GM23338 (cell line): ENCODE measurements around the gene TAGAP. TPM values are rescaled to one million over a fixed set of nuclear protein-coding genes. Genes with fewer than 3 reads are reported as not detected.

ENCODE experiments used
- ATAC-seq: fragments of 200-7000 bp; cut with Tn5 transposase; 3 replicates; pipeline ENCODE4 v1.9.1; 2020
- DNase-seq: peaks from one replicate; pipeline ENCODE4 v3.0.0-alpha.2; 2015; ENCODE audit warnings: low spot score
- H2AFZ ChIP-seq: fragments of 200-600 bp; sonication (generic); 2 replicates; pipeline ENCODE4 v1.8.0; 2016; ENCODE audit warnings: antibody characterized with exemption, mild to moderate bottlenecking, moderate library complexity
- H3F3A ChIP-seq: fragments of 200-600 bp; sonication (generic); replicated peaks from 2 replicates; pipeline ENCODE4 v1.8.0; 2017; ENCODE audit warnings: antibody characterized with exemption, mixed run types, low read depth
- H3K27ac ChIP-seq: fragments of 200-600 bp; sonication (generic); 2 replicates; pipeline ENCODE4 v1.6.1; 2016; ENCODE audit warnings: low read depth
- H3K27me3 ChIP-seq: fragments of 200-600 bp; sonication (generic); 2 replicates; pipeline ENCODE4 v1.8.0; 2016; ENCODE audit warnings: mild to moderate bottlenecking, mixed run types, moderate library complexity; ENCODE audit not compliant: insufficient read depth
- H3K36me3 ChIP-seq: fragments of 200-600 bp; sonication (generic); 2 replicates; pipeline ENCODE4 v1.8.0; 2016; ENCODE audit warnings: mild to moderate bottlenecking; ENCODE audit not compliant: insufficient read depth
- H3K4me1 ChIP-seq: fragments of 200-600 bp; sonication (generic); 2 replicates; pipeline ENCODE4 v1.8.0; 2016; ENCODE audit warnings: mild to moderate bottlenecking, moderate library complexity; ENCODE audit not compliant: insufficient read depth
- H3K4me2 ChIP-seq: fragments of 200-600 bp; sonication (generic); 2 replicates; pipeline ENCODE4 v1.7.1; 2017; ENCODE audit warnings: mixed run types
- H3K4me3 ChIP-seq: fragments of 200-600 bp; sonication (generic); 2 replicates; pipeline ENCODE4 v1.6.1; 2016; ENCODE audit warnings: mixed run types
- H3K79me2 ChIP-seq: fragments of 200-600 bp; sonication (generic); replicated peaks from 2 replicates; pipeline ENCODE4 v1.8.0; 2017; ENCODE audit warnings: mild to moderate bottlenecking; ENCODE audit not compliant: insufficient read depth
- H3K9me2 ChIP-seq: fragments of 200-600 bp; sonication (generic); 2 replicates; pipeline ENCODE4 v1.8.0; 2017; ENCODE audit not compliant: insufficient read depth
- H4K20me1 ChIP-seq: fragments of 200-600 bp; sonication (generic); replicated peaks from 2 replicates; pipeline ENCODE4 v1.8.0; 2017; ENCODE audit warnings: mild to moderate bottlenecking; ENCODE audit not compliant: insufficient read depth
- H3K27ac Mint-ChIP-seq: 2 replicates; pipeline ENCODE4 v1.8.0; 2020; ENCODE audit warnings: inconsistent platforms, mild to moderate bottlenecking, moderate library complexity, mixed read lengths
- H3K27me3 Mint-ChIP-seq: 3 replicates; pipeline ENCODE4 v1.8.0; 2022; ENCODE audit warnings: low read depth, mild to moderate bottlenecking, moderate library complexity, mixed read lengths, inconsistent platforms; ENCODE audit not compliant: insufficient read depth, poor library complexity
- H3K36me3 Mint-ChIP-seq: 3 replicates; pipeline ENCODE4 v1.8.0; 2021; ENCODE audit warnings: low read depth, mild to moderate bottlenecking, inconsistent platforms, moderate library complexity, mixed read lengths
- H3K4me1 Mint-ChIP-seq: 3 replicates; pipeline ENCODE4 v1.8.0; 2020; ENCODE audit warnings: mild to moderate bottlenecking, inconsistent platforms, mixed read lengths
- H3K4me3 Mint-ChIP-seq: 3 replicates; pipeline ENCODE4 v1.8.0; 2021; ENCODE audit warnings: moderate library complexity, mild to moderate bottlenecking, inconsistent platforms, mixed read lengths
- H3K9me3 Mint-ChIP-seq: 3 replicates; pipeline ENCODE4 v1.8.0; 2020; ENCODE audit warnings: moderate library complexity, mild to moderate bottlenecking, inconsistent platforms, mixed read lengths
- EZH2 ChIP-seq: fragments of 200-600 bp; sonication (generic); IDR thresholded peaks from one replicate; pipeline ENCODE4 v1.8.0; 2017; ENCODE audit warnings: antibody characterized with exemption, mild to moderate bottlenecking, low read depth; ENCODE audit not compliant: unreplicated experiment
- EZH2phosphoT487 ChIP-seq: fragments of 200-600 bp; sonication (generic); IDR thresholded peaks from one replicate; pipeline ENCODE4 v1.8.1; 2018; ENCODE audit warnings: antibody characterized with exemption; ENCODE audit not compliant: unreplicated experiment
- POLR2AphosphoS5 ChIP-seq: IDR thresholded peaks from 2 replicates; pipeline ENCODE4 v1.6.1; 2016; ENCODE audit warnings: antibody characterized with exemption, low read depth
- STAT1 ChIP-seq: IDR thresholded peaks from one replicate; pipeline ENCODE4 v1.6.1; 2016; ENCODE audit warnings: antibody characterized with exemption; ENCODE audit not compliant: unreplicated experiment
- ZNF114 ChIP-seq: fragments of 250-450 bp; sonication (Bioruptor Pico); IDR thresholded peaks from 2 replicates; pipeline ENCODE4 v1.5.0; 2020; ENCODE audit warnings: mild to moderate bottlenecking, moderate library complexity
- ZNF331 ChIP-seq: fragments of 250-450 bp; sonication (Bioruptor Pico); IDR thresholded peaks from 2 replicates; pipeline ENCODE4 v1.5.0; 2020; ENCODE audit warnings: low read depth, mild to moderate bottlenecking, moderate library complexity
- polyA plus RNA-seq: library from polyadenylated mRNA; unstranded; fragments of >200 nt; fragmentation: Nextera tagmentation; extraction: Ambion mirVana; gene quantifications from 2 replicates; pipeline ENCODE4 v1.2.1, GENCODE V29; 2016
- total RNA-seq: library from RNA; depleted of rRNA; stranded (reverse); fragments of >200 nt; shearing (Covaris generic); gene quantifications from 2 replicates; pipeline ENCODE4 v1.2.3, GENCODE V29; 2014
- TF ChIP-seq, protein P1 (sequence below): IDR thresholded peaks from 2 replicates; pipeline ENCODE4 v1.6.1; 2016; ENCODE audit warnings: antibody characterized with exemption
- TF ChIP-seq, protein P2 (sequence below): IDR thresholded peaks from one replicate; pipeline ENCODE4 v1.6.1; 2018; ENCODE audit warnings: antibody characterized with exemption; ENCODE audit not compliant: unreplicated experiment

Gene TAGAP
- total and polyA plus RNA-seq, 2 experiments from 2014 or later = not detected

DNA sequence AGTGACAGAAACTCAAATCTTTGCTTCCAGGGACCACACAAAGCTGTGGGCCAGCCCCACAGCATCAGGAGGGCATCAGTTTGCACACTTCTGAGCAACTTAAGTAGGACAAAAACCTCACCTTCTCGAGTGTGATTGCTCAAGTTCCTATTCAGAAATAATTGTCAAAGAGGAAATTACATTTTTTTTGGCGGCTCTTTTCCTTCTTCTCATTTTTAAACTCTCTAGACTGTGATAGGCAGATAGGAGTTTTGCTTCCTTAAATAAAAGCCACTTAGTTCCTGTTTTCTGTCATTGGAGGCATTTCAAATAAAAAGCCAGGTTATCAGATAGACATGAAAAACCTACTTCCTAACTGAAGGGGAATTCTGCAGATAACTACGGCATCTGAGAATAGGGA is 11.2 kb upstream of the TAGAP start (continued):
- TF ChIP-seq EZH2 (no peak), EZH2phosphoT487 (no peak)

DNA sequence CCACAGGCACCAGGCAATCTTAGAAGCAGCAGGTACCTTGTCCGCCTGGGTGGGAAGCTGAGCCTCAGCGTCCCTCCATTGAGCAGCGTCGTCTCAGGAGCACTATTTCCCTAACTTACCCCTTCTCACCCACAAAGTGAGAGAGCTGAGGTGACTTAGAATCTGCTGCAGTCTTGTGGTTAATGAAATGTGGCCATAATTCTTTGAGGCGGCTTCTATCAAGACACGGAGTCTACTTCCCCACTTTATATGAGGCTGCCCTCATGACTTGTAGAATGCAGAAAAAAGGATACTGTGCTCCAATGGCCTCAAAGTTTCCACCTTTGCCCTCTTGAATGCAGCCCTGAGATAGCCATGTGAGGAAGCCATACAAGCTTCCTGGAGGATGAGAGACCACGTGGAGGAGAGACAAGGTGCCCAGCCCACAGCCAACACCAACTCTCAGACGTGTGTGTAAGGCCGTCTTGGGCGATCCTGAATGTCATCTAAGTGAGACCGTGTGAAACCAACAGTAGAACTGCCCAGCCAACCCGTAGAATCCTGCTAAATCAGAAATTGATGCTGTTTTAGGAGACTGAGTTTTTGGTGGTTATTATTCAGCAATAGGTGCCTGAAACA is 9.1 kb upstream of the TAGAP start:
- H3K4me1 ChIP-seq = no peaks in the 10 kb centered on the region
- H3K79me2 ChIP-seq = no peaks in the 10 kb centered on the region
- no peak overlapping the region for H3K4me2 ChIP-seq
- H3K27ac Mint-ChIP-seq = no peak overlapping the region
- no peak overlapping the region for H2AFZ ChIP-seq
- H3K4me1 Mint-ChIP-seq = peaks cover 6% of the 10 kb centered on the region
- H3F3A ChIP-seq = no peaks in the 10 kb centered on the region
- no peaks in the 10 kb centered on the region for H3K36me3 Mint-ChIP-seq
- H3K9me2 ChIP-seq = no peaks in the 10 kb centered on the region
- H3K4me3 Mint-ChIP-seq = no peak overlapping the region
- no peaks in the 10 kb centered on the region for H3K27me3 Mint-ChIP-seq
- no peak overlapping the region for H3K27ac ChIP-seq
- no peak overlapping the region for H3K4me3 ChIP-seq
- H3K27me3 ChIP-seq = no peaks in the 10 kb centered on the region
- H4K20me1 ChIP-seq = no peaks in the 10 kb centered on the region
- H3K9me3 Mint-ChIP-seq = no peaks in the 10 kb centered on the region
- TF ChIP-seq, protein P1, sequence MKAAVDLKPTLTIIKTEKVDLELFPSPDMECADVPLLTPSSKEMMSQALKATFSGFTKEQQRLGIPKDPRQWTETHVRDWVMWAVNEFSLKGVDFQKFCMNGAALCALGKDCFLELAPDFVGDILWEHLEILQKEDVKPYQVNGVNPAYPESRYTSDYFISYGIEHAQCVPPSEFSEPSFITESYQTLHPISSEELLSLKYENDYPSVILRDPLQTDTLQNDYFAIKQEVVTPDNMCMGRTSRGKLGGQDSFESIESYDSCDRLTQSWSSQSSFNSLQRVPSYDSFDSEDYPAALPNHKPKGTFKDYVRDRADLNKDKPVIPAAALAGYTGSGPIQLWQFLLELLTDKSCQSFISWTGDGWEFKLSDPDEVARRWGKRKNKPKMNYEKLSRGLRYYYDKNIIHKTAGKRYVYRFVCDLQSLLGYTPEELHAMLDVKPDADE = no peak
- TF ChIP-seq EZH2phosphoT487 = no peak
- no peak for TF ChIP-seq ZNF331 (CRISPR knock-in tag)
- TF ChIP-seq EZH2 = no peak
- TF ChIP-seq STAT1 = no peak
- TF ChIP-seq, protein P2, sequence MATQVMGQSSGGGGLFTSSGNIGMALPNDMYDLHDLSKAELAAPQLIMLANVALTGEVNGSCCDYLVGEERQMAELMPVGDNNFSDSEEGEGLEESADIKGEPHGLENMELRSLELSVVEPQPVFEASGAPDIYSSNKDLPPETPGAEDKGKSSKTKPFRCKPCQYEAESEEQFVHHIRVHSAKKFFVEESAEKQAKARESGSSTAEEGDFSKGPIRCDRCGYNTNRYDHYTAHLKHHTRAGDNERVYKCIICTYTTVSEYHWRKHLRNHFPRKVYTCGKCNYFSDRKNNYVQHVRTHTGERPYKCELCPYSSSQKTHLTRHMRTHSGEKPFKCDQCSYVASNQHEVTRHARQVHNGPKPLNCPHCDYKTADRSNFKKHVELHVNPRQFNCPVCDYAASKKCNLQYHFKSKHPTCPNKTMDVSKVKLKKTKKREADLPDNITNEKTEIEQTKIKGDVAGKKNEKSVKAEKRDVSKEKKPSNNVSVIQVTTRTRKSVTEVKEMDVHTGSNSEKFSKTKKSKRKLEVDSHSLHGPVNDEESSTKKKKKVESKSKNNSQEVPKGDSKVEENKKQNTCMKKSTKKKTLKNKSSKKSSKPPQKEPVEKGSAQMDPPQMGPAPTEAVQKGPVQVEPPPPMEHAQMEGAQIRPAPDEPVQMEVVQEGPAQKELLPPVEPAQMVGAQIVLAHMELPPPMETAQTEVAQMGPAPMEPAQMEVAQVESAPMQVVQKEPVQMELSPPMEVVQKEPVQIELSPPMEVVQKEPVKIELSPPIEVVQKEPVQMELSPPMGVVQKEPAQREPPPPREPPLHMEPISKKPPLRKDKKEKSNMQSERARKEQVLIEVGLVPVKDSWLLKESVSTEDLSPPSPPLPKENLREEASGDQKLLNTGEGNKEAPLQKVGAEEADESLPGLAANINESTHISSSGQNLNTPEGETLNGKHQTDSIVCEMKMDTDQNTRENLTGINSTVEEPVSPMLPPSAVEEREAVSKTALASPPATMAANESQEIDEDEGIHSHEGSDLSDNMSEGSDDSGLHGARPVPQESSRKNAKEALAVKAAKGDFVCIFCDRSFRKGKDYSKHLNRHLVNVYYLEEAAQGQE = no peak
- DNase-seq = no peak
- ATAC-seq = no peak
- H3K36me3 ChIP-seq = no peaks in the 10 kb centered on the region

DNA sequence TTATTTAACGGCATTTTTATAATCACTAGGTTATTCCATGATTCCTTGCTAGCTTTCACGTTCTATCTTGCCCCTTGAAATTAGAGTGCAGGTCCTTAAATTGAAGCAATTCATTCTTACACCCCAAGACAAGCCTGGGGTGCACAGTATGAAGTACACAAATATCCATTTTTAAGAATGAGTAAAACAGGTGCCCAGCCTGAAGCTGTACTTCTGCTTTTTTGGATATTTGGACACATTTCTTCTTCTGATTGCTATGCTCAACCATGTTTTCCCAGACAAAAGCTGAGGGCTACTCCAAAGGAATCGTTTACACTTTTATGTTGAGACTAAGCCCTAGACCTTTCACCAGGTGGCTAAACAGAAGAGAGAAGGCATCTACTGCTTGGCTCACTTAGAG is 7.9 kb upstream of the TAGAP start:
- H3K27me3 Mint-ChIP-seq = no peaks in the 10 kb centered on the region
- TF ChIP-seq POLR2AphosphoS5 (no peak), STAT1 (no peak), ZNF114 (CRISPR knock-in tag) (no peak)

More for the DNA sequence above, 7.9 kb upstream of the TAGAP start:
- Mint-ChIP-seq H3K4me3 (no peak overlapping the region), H3K4me1 (peaks cover 6% of the 10 kb centered on the region), H3K36me3 (no peaks in the 10 kb centered on the region), H3K9me3 (no peaks in the 10 kb centered on the region), H3K27ac (no peak overlapping the region)
- Histone ChIP-seq H3K79me2 (no peaks in the 10 kb centered on the region), H2AFZ (no peak overlapping the region), H3K36me3 (no peaks in the 10 kb centered on the region), H3K27ac (no peak overlapping the region), H3K27me3 (no peaks in the 10 kb centered on the region), H3F3A (no peaks in the 10 kb centered on the region), H4K20me1 (no peaks in the 10 kb centered on the region), H3K9me2 (no peaks in the 10 kb centered on the region), H3K4me1 (no peaks in the 10 kb centered on the region), H3K4me2 (no peak overlapping the region), H3K4me3 (no peak overlapping the region)
- no peak for DNase-seq
- no peak for ATAC-seq
